ENCODE results near the gene CRTC1. TPM values are rescaled to one million over a fixed set of nuclear protein-coding genes. Genes with fewer than 3 reads are reported as not detected.

CRTC1 gene
- total RNA-seq, 2 donors from 2014 or later: 9.3 to 15.7 TPM

- no peak for DNase-seq (ENCODE audit: low spot score)
- intact Hi-C loops (cut with DNase I): no loop called here
Observed at GRCh38 chr19:18737337-18737953, 54.0 kb downstream of the CRTC1 start.

GRCh38 chr19:18737954-18738351 lies 54.5 kb downstream of the CRTC1 start:
- no peak for DNase-seq (ENCODE audit: low spot score)
- intact Hi-C loops (cut with DNase I): no loop called here

GRCh38 chr19:18738961-18739690 lies 55.6 kb downstream of the CRTC1 start:
- intact Hi-C loops (cut with DNase I): no loop called here
- peak; percentile 50 for DNase-seq (ENCODE audit: low spot score)

DNA sequence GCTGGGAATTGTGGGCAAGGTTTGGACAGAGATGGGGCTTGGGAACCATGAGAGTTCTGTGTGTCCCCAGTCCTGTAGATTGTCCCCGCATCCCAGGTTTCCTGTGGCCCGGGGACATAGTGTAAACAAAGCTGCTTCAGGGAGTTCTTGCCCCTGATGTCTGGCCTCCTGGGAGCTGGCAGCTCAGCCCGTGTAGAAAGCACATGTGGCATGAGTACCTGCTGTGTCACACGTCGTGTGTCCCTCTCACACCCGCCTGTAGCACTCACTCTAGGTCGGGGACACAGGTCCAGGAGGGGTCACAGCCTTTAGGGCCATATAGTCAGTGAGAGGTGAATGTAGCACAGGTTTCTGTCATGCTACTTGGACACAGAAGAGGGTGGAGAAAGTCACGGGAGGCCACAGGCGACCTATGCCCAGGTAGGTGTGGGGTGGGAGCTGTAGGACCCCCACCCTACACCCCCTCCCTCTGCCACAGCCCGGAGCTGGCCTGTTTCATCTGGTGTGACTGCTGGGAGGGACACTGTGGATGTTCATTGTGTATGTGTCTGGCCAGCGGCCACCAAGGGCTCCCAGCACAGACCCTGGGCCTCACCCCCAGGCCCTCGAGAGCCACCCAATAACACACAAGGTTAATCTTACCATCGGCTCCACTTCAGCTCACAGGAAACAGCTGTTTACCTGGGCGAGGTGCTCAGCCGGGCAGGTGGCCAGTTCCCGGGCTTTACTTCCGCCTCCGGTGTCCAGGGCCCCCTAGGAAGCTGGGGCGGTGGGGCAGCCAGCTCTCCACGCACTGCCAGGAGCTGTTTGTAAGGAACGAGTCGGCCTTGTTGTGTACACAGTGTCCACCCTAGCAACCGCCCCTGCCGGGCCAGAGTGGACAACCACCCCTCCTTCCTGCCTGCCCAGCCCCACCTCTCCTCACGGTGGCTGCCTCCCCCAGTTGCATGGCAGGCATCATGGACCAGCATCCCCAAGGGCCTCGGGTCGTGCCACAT lies 57.9 kb downstream of the CRTC1 start:
- DNase-seq (ENCODE audit: low spot score): peak; percentile 90
- intact Hi-C loops (cut with DNase I): no loop called here

DNA sequence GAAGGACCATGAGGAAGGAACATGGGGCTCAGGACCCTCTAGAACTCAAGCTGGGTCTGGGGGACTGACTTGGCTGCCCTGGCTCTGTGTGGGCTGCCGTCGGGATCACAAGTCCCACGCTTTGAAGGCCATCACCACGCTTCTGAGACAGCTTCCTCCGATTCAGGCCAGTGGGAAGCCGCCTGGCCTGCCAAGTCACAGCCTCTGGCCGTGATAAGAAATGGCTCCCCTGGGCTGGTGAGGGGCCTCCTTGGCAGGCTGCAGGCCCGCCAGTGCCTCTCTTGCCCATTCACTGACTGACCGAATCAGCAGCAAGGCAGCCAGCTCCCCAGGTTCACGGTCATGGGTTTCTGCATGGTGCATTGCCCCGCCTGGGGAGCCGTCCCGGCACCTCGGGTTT lies 58.8 kb downstream of the CRTC1 start:
- intact Hi-C loops (cut with DNase I): no loop called here

GRCh38 chr19:18742838-18743783 lies 59.6 kb downstream of the CRTC1 start:
- intact Hi-C loops (cut with DNase I): loop anchor here in 1 of 2 donors (1.0 kb wide), 1 partner anchor 19 kb away; no protein-coding TSS in a partner anchor

More for the DNA sequence above, 58.8 kb downstream of the CRTC1 start:
- DNase-seq (ENCODE audit: low spot score): no peak

DNA sequence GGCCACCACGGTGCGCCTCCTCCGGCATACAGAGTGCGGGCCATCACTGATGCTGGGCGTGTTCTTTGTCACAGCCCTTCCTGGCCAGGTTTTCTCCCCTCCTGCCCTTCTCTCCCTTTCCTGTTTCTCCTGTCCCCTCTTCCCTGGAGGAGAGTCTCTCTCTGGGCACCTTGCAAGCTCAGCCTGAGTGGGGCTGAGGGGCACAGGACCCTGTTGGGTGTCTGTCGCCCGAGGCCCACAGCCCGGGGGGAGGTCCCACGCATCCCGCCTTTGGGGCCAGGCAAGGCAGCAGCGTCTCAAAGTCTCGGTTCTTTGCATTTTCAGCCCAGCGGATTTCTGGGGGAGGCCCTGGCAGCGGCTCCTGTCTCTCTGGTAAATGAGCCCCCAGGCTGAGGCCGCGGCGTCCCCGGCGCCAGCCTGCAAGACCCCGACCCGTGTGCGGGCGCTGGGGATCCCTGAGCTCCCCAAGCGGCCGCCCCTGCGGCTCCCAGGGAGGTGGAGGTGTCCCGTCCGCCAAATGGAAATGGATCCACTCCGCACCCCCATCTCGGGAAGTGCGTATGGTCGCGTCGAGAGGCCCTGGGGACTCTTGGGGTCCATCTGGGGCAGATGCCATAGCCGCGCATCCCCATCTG lies 60.4 kb downstream of the CRTC1 start:
- intact Hi-C loops (cut with DNase I): loop anchor here in 1 of 2 donors (1.0 kb wide), 1 partner anchor 20 kb away; no protein-coding TSS in a partner anchor
- no peak for DNase-seq (ENCODE audit: low spot score)

More at GRCh38 chr19:18742838-18743783, 59.6 kb downstream of the CRTC1 start:
- no peak for DNase-seq (ENCODE audit: low spot score)

DNA sequence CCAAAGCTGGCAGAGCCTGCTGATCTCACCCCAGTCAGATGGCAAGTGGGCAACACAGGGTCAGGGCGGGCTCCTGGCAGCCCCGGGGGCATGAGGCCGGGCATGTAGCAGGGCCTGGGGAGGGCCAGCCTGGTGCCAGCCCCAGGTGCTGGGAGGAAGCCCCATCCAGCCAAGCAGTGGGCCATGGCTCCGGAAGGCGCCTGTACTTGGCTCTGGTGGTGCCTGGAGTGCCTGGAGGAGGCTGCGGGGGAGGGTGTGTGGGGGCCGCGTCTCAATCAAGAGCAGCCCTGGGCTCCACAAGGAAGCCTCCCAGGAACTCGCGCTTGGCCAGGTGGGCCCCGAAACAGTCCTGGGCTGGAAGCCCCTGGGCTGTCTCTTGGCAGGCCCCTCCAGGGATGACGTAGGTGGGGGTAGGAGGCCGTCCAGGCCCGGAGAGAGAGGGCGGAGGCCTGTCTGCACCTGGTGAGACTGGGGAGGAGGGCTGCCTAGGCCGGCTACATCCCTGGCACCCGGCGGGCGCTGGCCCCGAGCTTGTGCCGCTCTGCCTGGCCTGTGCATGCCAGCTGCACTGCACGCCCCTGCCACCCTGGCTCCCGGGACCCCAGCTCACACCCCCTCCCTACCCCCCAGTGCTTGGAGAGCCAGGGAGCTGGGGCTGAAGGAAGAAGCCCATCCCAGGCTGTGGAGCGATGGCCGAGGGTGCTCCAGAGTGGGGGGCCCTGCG lies 61.7 kb downstream of the CRTC1 start:
- DNase-seq (ENCODE audit: low spot score): no peak
- intact Hi-C loops (cut with DNase I): no loop called here

GRCh38 chr19:18745931-18746330 lies 62.5 kb downstream of the CRTC1 start:
- DNase-seq (ENCODE audit: low spot score): no peak
- intact Hi-C loops (cut with DNase I): no loop called here

DNA sequence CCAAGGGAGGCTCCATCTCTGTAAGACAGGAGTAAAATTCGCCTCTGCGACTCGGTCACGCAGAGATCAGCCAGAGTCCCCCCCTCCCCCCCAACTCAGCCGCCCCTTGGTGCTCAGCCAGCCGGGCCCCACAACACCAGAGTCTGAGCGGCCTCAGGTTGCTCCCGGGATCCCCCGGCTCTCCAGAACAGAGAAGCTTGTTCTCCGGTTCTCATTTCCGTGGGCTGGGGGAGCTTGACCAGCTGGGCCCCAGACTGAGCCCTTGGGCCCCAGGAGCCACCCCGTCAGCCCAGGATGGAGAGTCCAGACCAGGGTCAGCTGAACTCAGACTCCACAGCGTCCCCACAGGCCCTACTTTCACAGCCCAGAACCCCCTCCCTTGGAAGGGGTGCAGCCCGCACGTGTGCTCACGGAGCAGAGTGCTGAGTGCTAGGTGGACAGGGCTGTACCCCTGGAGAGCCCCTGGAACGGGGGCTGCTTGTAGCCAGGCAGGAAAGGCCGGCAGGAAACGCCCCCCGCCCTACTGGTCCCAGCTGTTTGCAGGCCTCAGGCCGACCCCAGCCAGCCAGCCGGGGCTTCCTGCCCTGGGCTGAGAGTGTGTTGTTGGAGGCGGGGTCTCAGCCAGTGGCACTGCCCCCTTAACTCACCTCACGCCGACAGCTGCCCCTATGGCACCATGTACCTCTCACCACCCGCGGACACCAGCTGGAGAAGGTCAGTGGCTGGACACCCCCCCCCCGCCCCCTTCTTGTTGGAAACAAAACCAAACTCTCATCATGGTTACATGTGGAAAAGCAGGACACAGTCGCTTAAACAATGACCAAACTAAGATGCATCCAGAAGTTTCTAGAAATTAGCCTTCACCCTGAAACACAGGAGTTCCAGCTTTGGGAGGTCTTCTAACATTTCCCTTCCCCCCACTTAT lies 63.2 kb downstream of the CRTC1 start:
- DNase-seq (ENCODE audit: low spot score): no peak
- intact Hi-C loops (cut with DNase I): no loop called here

GRCh38 chr19:18749362-18750231 lies 66.1 kb downstream of the CRTC1 start:
- intact Hi-C loops (cut with DNase I): no loop called here
- DNase-seq (ENCODE audit: low spot score): no peak

DNA sequence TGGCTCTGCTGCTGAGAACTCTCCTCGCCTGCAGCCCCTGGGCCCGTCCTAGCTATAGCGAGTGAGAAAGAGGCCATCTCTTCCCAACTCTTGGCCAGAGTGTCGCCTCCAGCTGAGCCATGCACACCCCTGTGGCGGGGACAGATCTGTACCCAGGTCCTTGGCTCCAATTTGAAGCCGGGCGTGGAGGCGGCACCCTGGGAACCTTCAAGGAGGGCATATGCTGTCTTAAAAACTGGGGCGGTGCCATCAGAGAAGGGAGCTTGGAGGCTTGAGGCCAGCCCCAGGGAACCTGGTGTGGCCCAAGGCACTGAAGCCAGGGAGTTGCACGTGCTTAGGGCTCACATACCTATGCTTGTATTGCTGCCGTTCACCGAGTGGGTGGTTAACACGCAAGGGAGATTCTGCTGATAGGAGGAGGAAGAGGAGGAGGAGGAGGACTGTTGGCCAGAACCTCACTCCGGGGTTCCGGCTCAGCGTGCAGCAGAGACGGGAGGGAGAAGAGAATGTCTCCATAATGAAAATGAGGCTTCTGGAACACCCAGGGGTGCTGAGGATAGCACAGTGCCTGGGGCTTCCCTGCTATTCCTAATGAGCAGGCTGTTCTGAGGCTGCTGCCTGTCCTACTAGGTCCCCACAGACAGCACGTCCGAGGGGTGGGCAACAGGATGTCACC lies 67.0 kb downstream of the CRTC1 start:
- DNase-seq (ENCODE audit: low spot score): no peak
- intact Hi-C loops (cut with DNase I): no loop called here

- intact Hi-C loops (cut with DNase I): no loop called here
Observed at GRCh38 chr19:18751571-18751970, 68.1 kb downstream of the CRTC1 start.

DNA sequence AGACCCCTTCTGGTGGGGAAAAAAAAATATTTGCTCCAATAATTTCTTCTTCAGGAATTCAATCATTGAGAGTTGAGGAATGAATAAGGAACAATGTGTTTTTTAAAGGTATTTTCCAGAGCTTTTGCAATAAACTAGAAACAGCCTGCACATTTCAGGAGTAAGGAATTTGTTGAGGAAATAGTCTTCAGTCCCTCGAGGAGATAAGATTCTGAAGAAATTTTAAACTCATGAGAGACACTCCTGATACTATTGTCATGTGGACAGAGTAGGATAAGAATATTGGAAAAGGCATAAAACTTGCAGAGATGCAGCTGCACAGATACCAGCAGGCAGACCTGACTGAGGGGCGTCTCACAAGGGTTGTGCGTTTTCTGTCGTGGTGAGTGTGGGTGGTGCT lies 71.0 kb downstream of the CRTC1 start:
- intact Hi-C loops (cut with DNase I): no loop called here
- DNase-seq (ENCODE audit: low spot score): no peak

More at GRCh38 chr19:18751571-18751970, 68.1 kb downstream of the CRTC1 start:
- DNase-seq (ENCODE audit: low spot score): no peak

GRCh38 chr19:18756896-18757295 lies 73.4 kb downstream of the CRTC1 start:
- no peak for DNase-seq (ENCODE audit: low spot score)
- intact Hi-C loops (cut with DNase I): no loop called here
